Neural progenitor cell (in vitro differentiated cells): ENCODE data around the gene ADGRV1.

Source experiments
- EZH2 ChIP-seq: fragments of 200-600 bp; sonication (generic); IDR thresholded peaks from 2 replicates; pipeline ENCODE4 v1.6.1; 2017; ENCODE audit warnings: antibody characterized with exemption, mild to moderate bottlenecking, moderate library complexity
- EZH2phosphoT487 ChIP-seq: fragments of 200-600 bp; sonication (generic); IDR thresholded peaks from 2 replicates; pipeline ENCODE4 v1.6.1; 2017; ENCODE audit warnings: antibody characterized with exemption
- TF ChIP-seq, protein P1 (sequence below): fragments of 200-600 bp; sonication (generic); IDR thresholded peaks from 2 replicates; pipeline ENCODE4 v1.5.1; 2017; ENCODE audit warnings: antibody characterized with exemption, mild to moderate bottlenecking

DNA sequence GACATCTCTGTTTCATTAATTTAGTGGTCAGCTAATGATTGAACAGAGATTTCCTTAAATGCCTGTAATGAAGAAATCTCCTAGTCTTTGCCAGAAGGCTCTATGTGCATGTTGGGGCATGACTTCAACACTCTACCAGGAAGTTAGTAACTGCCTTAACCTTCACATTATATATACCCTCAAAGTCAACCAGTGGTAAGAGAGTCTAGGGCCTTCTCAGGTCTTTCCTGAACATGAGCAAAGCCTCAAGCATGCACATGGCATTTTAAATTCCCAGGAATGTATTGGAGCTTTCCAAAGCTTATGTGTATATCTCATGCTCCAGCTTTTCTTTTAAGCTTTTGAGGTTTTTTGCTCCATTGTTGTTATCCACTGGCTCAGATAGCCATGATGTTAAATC lies 436.2 kb downstream of the ADGRV1 start:
- TF ChIP-seq EZH2 (no peak), EZH2phosphoT487 (no peak)
- TF ChIP-seq, protein P1, sequence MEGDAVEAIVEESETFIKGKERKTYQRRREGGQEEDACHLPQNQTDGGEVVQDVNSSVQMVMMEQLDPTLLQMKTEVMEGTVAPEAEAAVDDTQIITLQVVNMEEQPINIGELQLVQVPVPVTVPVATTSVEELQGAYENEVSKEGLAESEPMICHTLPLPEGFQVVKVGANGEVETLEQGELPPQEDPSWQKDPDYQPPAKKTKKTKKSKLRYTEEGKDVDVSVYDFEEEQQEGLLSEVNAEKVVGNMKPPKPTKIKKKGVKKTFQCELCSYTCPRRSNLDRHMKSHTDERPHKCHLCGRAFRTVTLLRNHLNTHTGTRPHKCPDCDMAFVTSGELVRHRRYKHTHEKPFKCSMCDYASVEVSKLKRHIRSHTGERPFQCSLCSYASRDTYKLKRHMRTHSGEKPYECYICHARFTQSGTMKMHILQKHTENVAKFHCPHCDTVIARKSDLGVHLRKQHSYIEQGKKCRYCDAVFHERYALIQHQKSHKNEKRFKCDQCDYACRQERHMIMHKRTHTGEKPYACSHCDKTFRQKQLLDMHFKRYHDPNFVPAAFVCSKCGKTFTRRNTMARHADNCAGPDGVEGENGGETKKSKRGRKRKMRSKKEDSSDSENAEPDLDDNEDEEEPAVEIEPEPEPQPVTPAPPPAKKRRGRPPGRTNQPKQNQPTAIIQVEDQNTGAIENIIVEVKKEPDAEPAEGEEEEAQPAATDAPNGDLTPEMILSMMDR, result no peak
